Measurements from ENCODE around the gene EHD4.

DNA sequence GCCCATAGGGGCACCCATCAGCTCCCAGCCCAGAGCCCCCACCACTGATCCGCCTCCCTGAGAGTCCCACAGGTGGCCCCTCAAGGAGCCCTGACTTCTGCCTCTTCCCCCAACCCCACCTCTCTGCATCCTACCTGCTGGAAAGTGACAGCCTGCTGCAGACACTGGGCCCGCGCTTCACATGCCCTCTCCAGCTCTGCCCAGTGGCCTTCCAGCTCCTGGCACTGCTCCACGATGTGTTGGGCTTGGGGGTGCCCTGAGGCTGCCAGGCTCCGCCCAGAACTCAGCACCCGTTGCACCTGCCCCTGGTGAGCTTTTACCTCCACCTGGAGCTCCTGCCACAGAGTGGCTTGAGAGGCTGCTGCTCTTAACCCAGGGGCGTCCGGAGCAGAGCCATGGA, 98.6 kb downstream of the EHD4 start:
- TF ChIP-seq EZH2phosphoT487 (IDR thresholded peaks at IDR 0.05; ENCODE audit: borderline replicate concordance), result no peak
- TF ChIP-seq, protein P1, sequence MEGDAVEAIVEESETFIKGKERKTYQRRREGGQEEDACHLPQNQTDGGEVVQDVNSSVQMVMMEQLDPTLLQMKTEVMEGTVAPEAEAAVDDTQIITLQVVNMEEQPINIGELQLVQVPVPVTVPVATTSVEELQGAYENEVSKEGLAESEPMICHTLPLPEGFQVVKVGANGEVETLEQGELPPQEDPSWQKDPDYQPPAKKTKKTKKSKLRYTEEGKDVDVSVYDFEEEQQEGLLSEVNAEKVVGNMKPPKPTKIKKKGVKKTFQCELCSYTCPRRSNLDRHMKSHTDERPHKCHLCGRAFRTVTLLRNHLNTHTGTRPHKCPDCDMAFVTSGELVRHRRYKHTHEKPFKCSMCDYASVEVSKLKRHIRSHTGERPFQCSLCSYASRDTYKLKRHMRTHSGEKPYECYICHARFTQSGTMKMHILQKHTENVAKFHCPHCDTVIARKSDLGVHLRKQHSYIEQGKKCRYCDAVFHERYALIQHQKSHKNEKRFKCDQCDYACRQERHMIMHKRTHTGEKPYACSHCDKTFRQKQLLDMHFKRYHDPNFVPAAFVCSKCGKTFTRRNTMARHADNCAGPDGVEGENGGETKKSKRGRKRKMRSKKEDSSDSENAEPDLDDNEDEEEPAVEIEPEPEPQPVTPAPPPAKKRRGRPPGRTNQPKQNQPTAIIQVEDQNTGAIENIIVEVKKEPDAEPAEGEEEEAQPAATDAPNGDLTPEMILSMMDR (conservative IDR thresholded peaks at IDR 0.05; ENCODE audit: low read length), result no peak

Data from Loucy (cell line).